Astrocyte (in vitro differentiated cells and primary cell): ENCODE measurements around the gene HEXIM2. TPM values are rescaled to one million over a fixed set of nuclear protein-coding genes. Genes with fewer than 3 reads are reported as not detected.
A peak's percentile ranks its signal among the peaks of the same experiment; 100 is the strongest.

ENCODE experiments used
- DNase-seq: peaks from one replicate; pipeline ENCODE4 v3.0.0-alpha.2; 2010; ENCODE audit warnings: low read depth
- FAIRE-seq: peaks from 2 replicates; lab custom pipeline; 2011; peaks lifted over from hg19 to GRCh38; lab: Jason Lieb, UNC
- H2AFZ ChIP-seq: 2 replicates; pipeline ENCODE4 v1.6.0; 2012; ENCODE audit warnings: low read depth, low read length, inconsistent platforms
- H3K27ac ChIP-seq: 2 replicates; pipeline ENCODE4 v1.5.1; 2011; ENCODE audit warnings: low read depth, low read length, inconsistent platforms
- H3K27me3 ChIP-seq: 2 replicates; pipeline ENCODE4 v1.6.0; 2011; ENCODE audit warnings: low read length, inconsistent platforms; ENCODE audit not compliant: insufficient read depth
- H3K36me3 ChIP-seq: 2 replicates; pipeline ENCODE4 v1.5.1; 2011; ENCODE audit warnings: low read length, inconsistent platforms; ENCODE audit not compliant: insufficient read depth
- H3K4me1 ChIP-seq: 2 replicates; pipeline ENCODE4 v1.5.1; 2011; ENCODE audit warnings: low read length, inconsistent platforms; ENCODE audit not compliant: insufficient read depth
- H3K4me2 ChIP-seq: 2 replicates; pipeline ENCODE4 v1.6.0; 2012; ENCODE audit warnings: low read length, inconsistent platforms
- H3K4me3 ChIP-seq: 2 replicates; pipeline ENCODE4 v1.5.1; 2011; ENCODE audit warnings: low read depth, mild to moderate bottlenecking, low read length, inconsistent platforms; ENCODE audit not compliant: insufficient read depth
- H3K79me2 ChIP-seq: 2 replicates; pipeline ENCODE4 v1.6.0; 2012; ENCODE audit warnings: mild to moderate bottlenecking, low read length, inconsistent platforms; ENCODE audit not compliant: insufficient read depth
- H3K9ac ChIP-seq: 2 replicates; pipeline ENCODE4 v1.6.0; 2012; ENCODE audit warnings: mild to moderate bottlenecking, low read length, inconsistent platforms
- H3K9me3 ChIP-seq: 2 replicates; pipeline ENCODE4 v1.5.1; 2012; ENCODE audit warnings: low read depth, mild to moderate bottlenecking, low read length, inconsistent platforms; ENCODE audit not compliant: insufficient read depth
- H4K20me1 ChIP-seq: 2 replicates; pipeline ENCODE4 v1.6.0; 2012; ENCODE audit warnings: low read length, inconsistent platforms; ENCODE audit not compliant: insufficient read depth
- H3K27ac Mint-ChIP-seq: one replicate; pipeline ENCODE4 v1.8.0; 2021; ENCODE audit warnings: mild to moderate bottlenecking, mixed read lengths; ENCODE audit not compliant: unreplicated experiment
- H3K27me3 Mint-ChIP-seq: one replicate; pipeline ENCODE4 v1.8.0; 2021; ENCODE audit warnings: low read depth, mixed read lengths; ENCODE audit not compliant: unreplicated experiment
- H3K36me3 Mint-ChIP-seq: one replicate; pipeline ENCODE4 v1.8.0; 2021; ENCODE audit warnings: low read depth, mixed read lengths; ENCODE audit not compliant: unreplicated experiment
- H3K4me1 Mint-ChIP-seq: one replicate; pipeline ENCODE4 v1.8.0; 2021; ENCODE audit warnings: low read depth, mixed read lengths; ENCODE audit not compliant: unreplicated experiment
- H3K4me3 Mint-ChIP-seq: one replicate; pipeline ENCODE4 v1.8.0; 2021; ENCODE audit warnings: mild to moderate bottlenecking, moderate library complexity, mixed read lengths; ENCODE audit not compliant: unreplicated experiment
- H3K9me3 Mint-ChIP-seq: one replicate; pipeline ENCODE4 v1.8.0; 2021; ENCODE audit warnings: mild to moderate bottlenecking, mixed read lengths; ENCODE audit not compliant: unreplicated experiment
- EZH2 ChIP-seq: IDR thresholded peaks from 2 replicates; pipeline ENCODE4 v1.6.1; 2012; ENCODE audit warnings: mild to moderate bottlenecking, low read length, inconsistent platforms; ENCODE audit not compliant: insufficient read depth
- total RNA-seq: library from RNA; stranded (reverse); gene quantifications from 2 replicates; pipeline ENCODE4 v1.2.1, GENCODE V29; 2021
- TF ChIP-seq, protein P1 (sequence below): IDR thresholded peaks from 2 replicates; pipeline ENCODE4 v1.5.1; 2011; ENCODE audit warnings: low read depth, mild to moderate bottlenecking, inconsistent platforms, low read length, moderate library complexity; ENCODE audit not compliant: insufficient read depth

HEXIM2 gene
- total RNA-seq, 1 donor from 2014 or later: 9.0 TPM

GRCh38 chr17:45132572-45133463 lies 28.9 kb upstream of the HEXIM2 start:
- Histone ChIP-seq H3K9ac (peak overlapping the region; percentile 90), H3K27ac (peak overlapping the region; percentile 90), H2AFZ (peak overlapping the region; percentile 88), H3K36me3 (no peaks in the 10 kb centered on the region), H3K4me2 (peak overlapping the region; percentile 98), H3K79me2 (peaks cover 38% of the 10 kb centered on the region), H3K4me1 (peaks cover 32% of the 10 kb centered on the region), H3K4me3 (peak overlapping the region; percentile 73), H3K27me3 (no peaks in the 10 kb centered on the region), H4K20me1 (peaks cover 12% of the 10 kb centered on the region), H3K9me3 (no peaks in the 10 kb centered on the region)
- peak overlapping the region; percentile 26 for H3K27ac Mint-ChIP-seq
- no peak for FAIRE-seq
- peak overlapping the region; percentile 87 for H3K4me3 Mint-ChIP-seq
- no peaks in the 10 kb centered on the region for H3K27me3 Mint-ChIP-seq
- H3K36me3 Mint-ChIP-seq: no peaks in the 10 kb centered on the region
- peak; percentile 52 for DNase-seq
- H3K4me1 Mint-ChIP-seq: peaks cover 14% of the 10 kb centered on the region
- H3K9me3 Mint-ChIP-seq: no peaks in the 10 kb centered on the region
- TF ChIP-seq, protein P1, sequence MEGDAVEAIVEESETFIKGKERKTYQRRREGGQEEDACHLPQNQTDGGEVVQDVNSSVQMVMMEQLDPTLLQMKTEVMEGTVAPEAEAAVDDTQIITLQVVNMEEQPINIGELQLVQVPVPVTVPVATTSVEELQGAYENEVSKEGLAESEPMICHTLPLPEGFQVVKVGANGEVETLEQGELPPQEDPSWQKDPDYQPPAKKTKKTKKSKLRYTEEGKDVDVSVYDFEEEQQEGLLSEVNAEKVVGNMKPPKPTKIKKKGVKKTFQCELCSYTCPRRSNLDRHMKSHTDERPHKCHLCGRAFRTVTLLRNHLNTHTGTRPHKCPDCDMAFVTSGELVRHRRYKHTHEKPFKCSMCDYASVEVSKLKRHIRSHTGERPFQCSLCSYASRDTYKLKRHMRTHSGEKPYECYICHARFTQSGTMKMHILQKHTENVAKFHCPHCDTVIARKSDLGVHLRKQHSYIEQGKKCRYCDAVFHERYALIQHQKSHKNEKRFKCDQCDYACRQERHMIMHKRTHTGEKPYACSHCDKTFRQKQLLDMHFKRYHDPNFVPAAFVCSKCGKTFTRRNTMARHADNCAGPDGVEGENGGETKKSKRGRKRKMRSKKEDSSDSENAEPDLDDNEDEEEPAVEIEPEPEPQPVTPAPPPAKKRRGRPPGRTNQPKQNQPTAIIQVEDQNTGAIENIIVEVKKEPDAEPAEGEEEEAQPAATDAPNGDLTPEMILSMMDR: peak; percentile 54
- TF ChIP-seq EZH2: no peak

GRCh38 chr17:45135192-45135977 lies 26.3 kb upstream of the HEXIM2 start, which contains the start of gene ACBD4:
ACBD4 (plus strand) TSS chr17:45135687; CDS start chr17:45136145, 458 bp downstream.
- DNase-seq: peak; percentile 87
- H3K79me2 ChIP-seq: peaks cover 18% of the 10 kb centered on the region
- H3K4me1 ChIP-seq: peaks cover 16% of the 10 kb centered on the region
- no peaks in the 10 kb centered on the region for H3K27me3 Mint-ChIP-seq
- H3K36me3 ChIP-seq: no peaks in the 10 kb centered on the region
- peaks cover 2% of the 10 kb centered on the region for H3K36me3 Mint-ChIP-seq
- peak within 1 kb of the TSS; percentile 7 for H3K27ac ChIP-seq
- H2AFZ ChIP-seq: peak within 1 kb of the TSS; percentile 68
- no peaks in the 10 kb centered on the region for H3K9me3 ChIP-seq
- FAIRE-seq: peak; percentile 71
- no peaks in the 10 kb centered on the region for H3K9me3 Mint-ChIP-seq
- peak within 1 kb of the TSS; percentile 60 for H3K4me3 ChIP-seq
- no peaks in the 10 kb centered on the region for H3K27me3 ChIP-seq
- H4K20me1 ChIP-seq: peaks cover 12% of the 10 kb centered on the region
- TF ChIP-seq EZH2: no peak
- TF ChIP-seq, protein P1: peak; percentile 100
- peak within 1 kb of the TSS; percentile 63 for H3K9ac ChIP-seq
- H3K4me1 Mint-ChIP-seq: peaks cover 4% of the 10 kb centered on the region
- peak within 1 kb of the TSS; percentile 41 for H3K27ac Mint-ChIP-seq
- H3K4me3 Mint-ChIP-seq: peak within 1 kb of the TSS; percentile 81
- H3K4me2 ChIP-seq: peak within 1 kb of the TSS; percentile 86
